Breast epithelium (tissue), 3 donors: ENCODE data around the gene GJB3.

Experiments
- POLR2A ChIP-seq: fragments of 450-650 bp; IDR thresholded peaks from one replicate; pipeline ENCODE4 v1.6.1; 2016; ENCODE audit warnings: antibody characterized with exemption, mild to moderate bottlenecking, moderate library complexity
- TF ChIP-seq, protein P1 (sequence below), 3 donors: fragments of 450-650 bp; IDR thresholded peaks; one replicate each; pipeline ENCODE4 v1.5.1; 2016 to 2017; ENCODE audit warnings: antibody characterized with exemption in 3 of 3, mild to moderate bottlenecking in 3 of 3, moderate library complexity in 3 of 3

DNA sequence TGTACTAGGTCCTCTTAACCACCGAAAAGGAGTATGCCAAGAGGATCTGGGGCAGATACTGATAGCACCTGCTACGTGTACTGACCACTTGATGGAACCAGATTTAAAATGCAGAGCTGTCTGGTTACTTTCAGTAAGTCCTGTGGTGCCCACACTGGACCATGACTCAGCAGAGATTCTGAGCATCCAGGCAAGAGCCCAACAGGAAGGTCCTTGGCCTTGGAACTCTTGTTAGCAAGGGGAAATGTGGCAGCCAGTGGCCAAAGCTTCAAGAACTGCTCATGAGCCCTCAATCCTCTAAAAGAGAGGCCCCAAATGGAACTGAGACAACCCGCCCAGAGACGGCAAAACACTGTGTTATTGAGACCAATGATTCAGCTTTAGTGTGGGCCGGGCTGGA is 30.4 kb upstream of the GJB3 start:
- TF ChIP-seq, protein P1, sequence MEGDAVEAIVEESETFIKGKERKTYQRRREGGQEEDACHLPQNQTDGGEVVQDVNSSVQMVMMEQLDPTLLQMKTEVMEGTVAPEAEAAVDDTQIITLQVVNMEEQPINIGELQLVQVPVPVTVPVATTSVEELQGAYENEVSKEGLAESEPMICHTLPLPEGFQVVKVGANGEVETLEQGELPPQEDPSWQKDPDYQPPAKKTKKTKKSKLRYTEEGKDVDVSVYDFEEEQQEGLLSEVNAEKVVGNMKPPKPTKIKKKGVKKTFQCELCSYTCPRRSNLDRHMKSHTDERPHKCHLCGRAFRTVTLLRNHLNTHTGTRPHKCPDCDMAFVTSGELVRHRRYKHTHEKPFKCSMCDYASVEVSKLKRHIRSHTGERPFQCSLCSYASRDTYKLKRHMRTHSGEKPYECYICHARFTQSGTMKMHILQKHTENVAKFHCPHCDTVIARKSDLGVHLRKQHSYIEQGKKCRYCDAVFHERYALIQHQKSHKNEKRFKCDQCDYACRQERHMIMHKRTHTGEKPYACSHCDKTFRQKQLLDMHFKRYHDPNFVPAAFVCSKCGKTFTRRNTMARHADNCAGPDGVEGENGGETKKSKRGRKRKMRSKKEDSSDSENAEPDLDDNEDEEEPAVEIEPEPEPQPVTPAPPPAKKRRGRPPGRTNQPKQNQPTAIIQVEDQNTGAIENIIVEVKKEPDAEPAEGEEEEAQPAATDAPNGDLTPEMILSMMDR (IDR thresholded peaks at IDR 0.05), result no peak
- TF ChIP-seq POLR2A, result no peak
